ENCODE data around the gene KIFC1.
"Not testable (repeated sequence)": the region's sequence is repeated elsewhere in the genome, so short reads cannot be mapped to it uniquely, and the experiment has no call there.

Gene KIFC1

DNA sequence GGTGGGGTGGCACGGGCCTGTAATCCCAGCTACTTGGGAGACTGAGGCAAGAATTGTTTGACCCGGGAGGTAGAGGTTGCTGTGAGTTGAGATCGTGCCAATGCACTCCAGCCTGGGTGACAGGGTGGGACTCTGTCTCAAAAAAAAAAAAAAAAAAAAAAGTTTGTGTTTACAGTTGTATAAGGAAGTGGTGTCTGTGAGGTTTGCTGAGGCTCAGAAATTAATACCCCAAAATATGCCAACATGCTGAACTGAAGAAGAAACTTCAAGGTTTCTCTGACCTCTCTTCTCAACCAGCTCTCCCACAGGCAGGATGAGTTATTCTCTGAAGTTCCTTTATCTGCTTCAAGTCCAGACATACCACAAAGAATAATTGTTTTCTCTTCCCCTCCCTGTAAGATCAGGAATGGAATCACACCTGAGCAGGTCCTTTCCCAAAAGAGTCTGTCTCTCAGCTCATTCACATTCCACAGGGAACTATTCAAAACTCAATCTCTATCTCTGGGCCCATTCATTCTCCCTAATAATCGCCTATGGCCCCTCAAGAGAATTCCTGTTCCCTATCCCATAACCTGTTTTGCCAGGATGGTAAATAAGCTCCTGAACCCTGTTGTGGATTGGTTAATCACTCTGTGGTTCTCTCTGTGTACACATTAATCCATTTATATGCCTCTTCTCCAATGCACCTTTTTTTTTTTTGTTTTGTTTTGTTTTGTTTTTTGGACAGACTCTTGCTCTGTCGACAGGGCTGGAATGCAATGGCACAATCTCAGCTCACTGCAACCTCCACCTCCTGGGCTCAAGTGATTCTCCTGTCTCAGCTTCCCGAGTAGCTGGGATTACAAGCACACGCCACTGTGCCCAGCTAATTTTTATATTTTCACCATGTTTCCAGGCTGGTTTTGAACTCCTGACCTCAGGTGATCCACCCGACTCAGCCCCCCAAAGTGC lies 17.4 kb upstream of the KIFC1 start:
- DNase-seq (ENCODE audit: low read depth), result no peak

DNA sequence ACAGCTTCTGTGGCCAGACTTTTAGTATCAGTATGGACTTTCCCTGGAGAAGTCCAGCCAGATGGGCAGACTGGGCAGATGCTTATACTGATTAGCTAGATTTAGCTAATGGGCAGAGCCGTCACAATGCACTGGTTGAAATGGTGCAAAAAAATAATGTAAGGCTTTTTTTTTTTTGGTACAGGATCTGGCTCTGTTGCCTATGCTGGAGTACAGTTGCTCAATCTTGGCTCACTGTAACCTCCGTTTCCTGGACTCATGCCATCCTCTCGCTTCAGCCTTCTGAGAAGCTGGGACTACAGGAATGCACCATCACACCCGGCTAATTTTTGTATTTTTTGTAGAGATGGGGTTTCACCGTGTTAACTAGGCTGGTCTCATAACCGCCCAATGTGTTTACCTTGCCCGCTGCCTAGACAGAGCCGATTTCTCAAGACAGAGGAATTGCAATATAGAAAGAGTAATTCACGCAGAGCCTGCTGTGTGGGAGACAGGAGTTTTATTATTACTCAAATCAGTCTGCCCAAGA lies 16.4 kb upstream of the KIFC1 start:
- DNase-seq (ENCODE audit: low read depth), result no peak

DNA sequence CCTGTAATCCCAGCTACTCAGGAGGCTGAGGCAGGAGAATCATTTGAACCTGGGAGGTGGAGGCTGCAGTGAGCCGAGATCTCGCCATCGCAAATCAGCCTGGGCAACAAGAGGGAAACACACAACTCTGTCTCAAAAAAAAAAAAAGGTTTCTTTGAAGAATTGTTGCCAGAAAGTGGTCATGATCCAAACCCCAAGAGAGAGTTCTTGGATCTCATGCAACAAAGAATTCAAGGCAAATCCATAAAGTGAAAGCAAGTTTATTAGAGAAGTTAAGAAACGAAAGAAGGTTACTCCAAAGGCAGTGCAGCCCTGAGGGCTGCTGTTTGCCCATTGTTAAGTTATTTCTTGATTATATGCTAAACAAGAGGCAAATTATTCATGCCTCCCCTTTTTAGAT lies 14.5 kb upstream of the KIFC1 start:
- no peak for DNase-seq (ENCODE audit: low read depth)

GRCh38 chr6:33379184-33379583 lies 12.4 kb upstream of the KIFC1 start:
- DNase-seq (ENCODE audit: low read depth), result not testable (repeated sequence)

DNA sequence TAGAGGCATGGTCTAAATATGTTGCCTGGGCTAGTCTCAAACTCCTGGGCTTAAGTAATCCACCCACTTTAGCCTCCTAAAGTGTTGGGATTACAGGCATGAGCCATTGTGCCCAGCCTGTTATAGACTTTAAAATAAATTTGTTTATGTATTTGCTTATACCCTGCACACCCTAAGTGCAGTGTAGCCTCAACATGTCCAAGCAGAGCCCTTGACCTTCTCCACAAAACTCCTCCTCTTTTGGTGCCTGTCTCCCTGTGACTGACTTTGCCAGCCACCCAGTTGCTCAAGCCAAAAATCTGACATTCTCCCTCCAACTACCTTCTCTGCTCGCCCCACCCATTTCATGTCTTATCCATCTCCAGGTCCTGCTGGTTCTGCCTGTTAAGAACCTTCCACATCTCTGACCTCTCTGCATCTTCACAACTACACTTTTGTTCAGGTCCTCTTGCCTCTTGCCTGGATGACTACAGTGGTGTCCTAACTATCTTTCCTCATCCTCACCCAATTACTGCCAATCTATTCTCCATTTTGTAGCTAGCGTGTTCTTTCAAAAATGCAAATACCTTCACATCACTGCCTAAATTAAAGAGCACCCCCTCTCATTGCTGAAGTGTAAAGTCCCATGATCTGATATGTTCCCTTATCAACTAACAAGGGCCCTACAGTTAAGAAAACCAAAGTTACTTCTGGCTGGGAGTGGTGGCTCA lies 11.2 kb upstream of the KIFC1 start:
- no peak for DNase-seq (ENCODE audit: low read depth)

- no peak for DNase-seq (ENCODE audit: low read depth)
Observed at GRCh38 chr6:33383427-33384185, 8.0 kb upstream of the KIFC1 start.

DNA sequence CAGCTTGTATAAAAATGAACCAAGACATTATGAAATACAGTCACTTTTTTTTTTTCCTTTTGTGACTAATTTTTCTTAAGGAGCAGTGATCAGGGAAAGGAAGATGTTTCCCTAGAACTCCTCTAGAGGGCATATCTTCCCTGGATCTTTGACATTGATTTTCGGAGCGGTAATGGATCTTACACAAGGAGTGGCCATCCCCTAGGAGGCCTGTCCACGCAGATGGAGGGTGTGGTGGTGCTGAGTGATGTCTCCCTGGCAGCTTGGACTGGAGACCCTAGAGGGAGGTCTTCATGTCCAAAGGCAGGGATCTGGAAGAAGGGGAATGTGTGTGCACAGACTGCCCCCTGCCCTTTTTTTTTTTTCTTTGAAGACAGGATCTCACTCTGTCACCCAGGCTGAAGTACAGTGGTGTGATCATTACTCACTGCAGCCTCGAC lies 7.0 kb upstream of the KIFC1 start:
- DNase-seq (ENCODE audit: low read depth), result no peak

DNA sequence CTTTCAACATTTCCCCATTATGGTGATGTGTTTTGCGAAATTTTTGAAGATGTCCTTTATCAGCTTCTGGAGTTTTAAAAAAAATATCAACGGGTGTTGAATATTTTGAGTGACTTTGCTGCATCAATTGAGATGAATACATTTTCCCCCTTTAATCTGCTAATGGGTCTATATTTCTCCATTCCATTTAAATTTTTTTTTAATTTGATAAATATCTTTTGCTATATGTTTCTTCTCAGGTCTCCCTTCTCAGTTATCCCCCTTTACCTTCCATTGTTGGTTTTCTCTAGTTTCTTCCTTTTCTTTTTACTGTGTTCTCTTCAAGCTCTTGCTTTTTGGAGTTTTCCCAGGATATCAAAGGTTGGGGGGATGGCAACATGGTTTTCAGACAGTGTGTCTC lies 1.4 kb upstream of the KIFC1 start:
- no peak for DNase-seq (ENCODE audit: low read depth)

GRCh38 chr6:33390767-33391277 lies 801 bp upstream of the KIFC1 start:
- no peak for DNase-seq (ENCODE audit: low read depth)

DNA sequence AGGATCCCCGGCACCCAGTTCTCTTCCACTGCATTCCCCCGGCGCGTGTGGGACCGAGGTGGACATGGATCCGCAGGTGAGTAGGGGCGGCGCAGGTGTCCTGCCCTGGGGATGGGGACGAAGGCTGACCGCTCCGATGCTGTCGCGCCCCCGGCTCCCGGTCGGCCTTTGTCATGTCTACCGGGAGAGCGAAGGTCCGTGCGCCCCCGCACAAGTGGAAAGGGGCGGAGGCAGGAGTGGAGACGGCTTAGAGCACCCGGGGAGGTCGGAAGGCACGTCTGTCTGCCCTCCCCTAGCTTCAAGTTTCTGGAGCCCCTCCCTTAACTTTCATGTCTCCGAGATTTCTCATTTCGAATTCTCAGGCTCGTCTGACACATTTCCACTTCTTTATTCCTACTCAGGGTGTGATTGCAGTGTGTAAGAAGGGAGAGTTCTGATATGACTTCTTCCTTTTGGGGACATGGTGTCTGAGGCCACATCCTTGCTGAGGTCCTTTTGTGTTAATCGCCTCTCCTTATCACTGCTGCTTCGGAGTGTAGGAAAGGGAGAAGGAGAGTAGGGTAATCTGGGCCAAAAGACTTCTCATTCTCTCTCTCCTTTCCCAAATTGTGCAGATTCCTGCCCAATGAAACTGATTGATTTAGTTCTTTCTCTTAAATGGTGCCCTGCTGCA lies 435 bp downstream of the KIFC1 start:
- no peak for DNase-seq (ENCODE audit: low read depth)

DNA sequence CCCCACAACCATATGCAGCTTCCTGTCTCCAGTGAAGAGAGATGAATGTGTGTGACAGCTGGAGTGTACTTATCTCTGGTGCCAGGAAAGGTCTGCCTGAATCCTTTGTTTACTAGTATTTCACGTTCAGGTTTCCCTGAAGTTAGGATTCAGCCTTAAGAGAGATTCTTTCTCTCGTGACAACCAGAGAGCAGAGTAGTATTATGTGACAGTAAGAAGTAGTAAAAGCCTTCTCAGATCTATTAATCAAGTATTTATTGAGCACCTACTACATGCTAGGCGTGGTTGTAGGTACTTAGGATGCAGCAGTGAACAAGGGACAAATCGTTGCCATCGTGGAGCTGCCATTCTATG lies 949 bp downstream of the KIFC1 start:
- DNase-seq (ENCODE audit: low read depth), result no peak

DNA sequence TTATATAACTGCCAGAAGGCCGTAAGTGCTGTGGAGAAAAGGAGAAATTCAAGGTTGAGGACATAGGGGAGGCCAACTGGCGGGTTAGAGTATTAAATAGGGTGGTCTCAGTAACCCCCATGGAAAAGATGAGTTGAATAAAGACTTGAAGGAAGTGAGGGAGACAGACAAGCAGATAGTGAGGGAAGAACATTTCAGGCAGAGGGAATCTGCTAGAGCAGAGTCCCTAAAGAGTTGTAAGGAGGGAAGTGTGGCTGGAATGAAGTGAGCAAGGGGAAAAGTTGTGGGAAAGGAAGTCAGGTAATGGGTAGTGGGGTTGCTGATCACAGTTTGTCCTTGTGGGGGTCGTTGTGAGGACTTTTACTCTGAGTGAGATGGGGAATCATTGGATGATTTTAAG lies 1.4 kb downstream of the KIFC1 start:
- DNase-seq (ENCODE audit: low read depth), result no peak

DNA sequence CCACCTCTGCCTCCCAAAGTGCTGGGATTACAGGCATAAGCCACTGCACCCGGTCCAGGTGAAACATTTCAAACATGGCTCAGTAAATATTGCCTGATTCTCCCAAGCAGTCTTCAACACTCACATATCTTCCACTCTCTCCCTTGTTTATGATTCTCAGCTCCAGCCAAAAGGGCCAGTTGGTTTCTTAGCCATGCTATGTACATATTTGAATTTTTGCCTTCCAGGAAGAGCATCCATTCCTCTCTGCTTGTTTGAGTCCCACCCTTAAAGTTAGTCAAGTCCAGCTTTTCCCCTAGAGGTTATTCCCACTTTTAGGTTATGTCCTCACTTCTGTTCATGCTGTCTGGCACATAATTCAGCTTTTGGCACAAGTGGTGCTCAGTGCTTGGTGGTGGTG lies 5.9 kb downstream of the KIFC1 start:
- DNase-seq (ENCODE audit: low read depth), result no peak

GRCh38 chr6:33398601-33399000 lies 7.0 kb downstream of the KIFC1 start:
- not testable (repeated sequence) for DNase-seq (ENCODE audit: low read depth)

DNA sequence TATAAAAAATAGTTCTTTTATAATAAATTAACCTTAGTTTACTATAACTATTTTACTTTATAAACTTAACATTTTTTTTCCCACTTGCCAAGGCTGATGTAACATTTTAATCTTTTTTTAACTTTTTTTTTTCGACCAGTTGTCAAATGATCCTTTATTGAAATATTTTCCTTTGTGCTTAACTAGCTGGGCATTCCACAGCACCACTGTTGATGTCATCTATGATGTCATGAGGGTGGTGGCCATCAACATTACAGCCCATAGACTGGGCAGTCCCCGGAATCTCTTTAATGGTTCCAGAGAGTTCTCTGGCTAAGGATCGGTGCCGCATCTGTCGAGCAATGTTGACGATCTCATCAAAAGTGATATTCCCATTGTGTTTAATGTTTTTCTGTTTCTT lies 8.3 kb downstream of the KIFC1 start:
- DNase-seq (ENCODE audit: low read depth), result not testable (repeated sequence)

GRCh38 chr6:33404884-33405283 lies 13.3 kb downstream of the KIFC1 start:
- no peak for DNase-seq (ENCODE audit: low read depth)

DNA sequence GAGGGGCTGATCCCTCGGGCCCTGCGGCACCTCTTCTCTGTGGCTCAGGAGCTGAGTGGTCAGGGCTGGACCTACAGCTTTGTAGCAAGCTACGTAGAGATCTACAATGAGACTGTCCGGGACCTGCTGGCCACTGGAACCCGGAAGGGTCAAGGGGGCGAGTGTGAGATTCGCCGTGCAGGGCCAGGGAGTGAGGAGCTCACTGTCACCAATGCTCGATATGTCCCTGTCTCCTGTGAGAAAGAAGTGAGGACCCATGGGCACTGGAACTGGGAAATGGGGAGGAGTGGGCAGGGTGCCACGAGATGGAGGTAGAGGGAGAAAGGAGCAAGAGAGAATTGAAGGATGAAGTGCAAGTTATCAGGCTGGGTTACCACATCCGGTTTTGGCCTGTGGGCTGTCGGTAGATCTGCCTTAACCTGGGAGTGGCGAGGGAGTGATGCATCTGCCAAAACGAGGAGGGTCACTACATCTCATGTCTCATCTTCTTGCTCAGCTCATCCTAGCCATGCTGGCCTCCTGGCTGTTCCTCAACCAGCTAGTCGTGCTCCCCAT lies 13.8 kb downstream of the KIFC1 start:
- no peak for DNase-seq (ENCODE audit: low read depth)

GRCh38 chr6:33406126-33406525 lies 14.5 kb downstream of the KIFC1 start:
- no peak for DNase-seq (ENCODE audit: low read depth)

GRCh38 chr6:33407132-33407718 lies 15.6 kb downstream of the KIFC1 start:
- DNase-seq (ENCODE audit: low read depth), result no peak

DNA sequence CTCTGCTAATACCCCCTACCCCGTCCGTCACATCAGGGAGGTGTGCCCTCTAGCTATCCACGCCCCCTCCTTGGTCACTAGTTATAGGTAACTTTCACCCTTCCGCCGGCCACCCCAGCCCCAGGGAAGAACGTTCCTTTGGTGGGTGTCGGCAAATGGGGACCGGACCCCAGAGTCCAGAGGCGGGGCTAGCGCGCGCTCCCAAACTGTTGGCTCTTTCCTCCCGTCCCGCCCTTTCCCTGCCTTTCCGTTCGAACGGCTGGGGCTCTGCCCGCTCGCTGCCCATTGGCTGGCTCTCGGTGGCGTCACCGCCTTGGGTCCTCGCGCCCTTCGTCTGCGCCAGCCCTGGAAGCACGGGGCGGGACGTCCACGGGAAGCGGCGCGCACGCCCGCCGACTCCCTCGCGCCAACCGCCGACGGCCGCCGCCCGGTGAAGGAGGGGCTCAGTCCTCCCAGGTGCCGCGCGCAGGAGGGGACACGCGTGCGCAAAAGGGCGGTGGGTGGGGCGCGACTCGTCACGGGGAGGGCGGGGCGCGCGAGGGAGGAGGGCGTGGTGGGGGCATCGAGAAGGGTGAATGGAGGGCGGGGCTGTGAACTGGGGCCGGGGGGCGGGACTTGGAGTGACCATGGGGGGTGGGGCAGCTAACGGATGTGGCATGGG lies 18.6 kb downstream of the KIFC1 start:
- DNase-seq (ENCODE audit: low read depth), result peak; percentile 99
